OCI-LY7 (cell line): ENCODE results near the gene ADAMTS8.

Source experiments
- CTCF ChIP-seq: fragments of 200-600 bp; sonication (generic); conservative IDR thresholded peaks from 2 replicates; pipeline ENCODE4 v1.5.1; 2014; ENCODE audit warnings: mild to moderate bottlenecking, antibody characterized with exemption, low read length, moderate library complexity, mixed read lengths
- EZH2phosphoT487 ChIP-seq: fragments of 200-600 bp; sonication (generic); IDR thresholded peaks from 2 replicates; pipeline ENCODE4 v1.6.1; 2018; ENCODE audit warnings: low read depth, borderline replicate concordance, mild to moderate bottlenecking, mixed run types, antibody characterized with exemption, low read length, moderate library complexity, mixed read lengths

DNA sequence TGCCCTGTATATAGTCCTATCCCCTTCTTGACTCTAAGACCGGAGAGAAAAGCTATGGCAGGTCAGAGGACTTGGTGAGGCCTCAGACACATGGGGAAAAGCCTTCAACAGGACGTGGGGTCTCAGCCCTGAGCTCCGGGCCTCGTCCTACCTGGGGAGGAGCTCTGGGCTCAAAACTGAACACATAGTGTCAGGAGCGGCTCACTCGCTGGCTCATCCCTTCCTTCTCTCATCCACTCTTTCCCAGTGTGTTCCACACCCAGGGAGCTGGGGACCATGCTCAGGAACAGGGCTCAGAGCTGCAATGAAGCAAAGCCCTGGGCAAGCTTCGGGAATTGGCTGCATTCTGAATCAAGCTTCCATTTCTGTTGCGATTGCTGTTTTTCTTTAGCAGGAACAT lies 34.5 kb upstream of the ADAMTS8 start:
- TF ChIP-seq CTCF (no peak), EZH2phosphoT487 (no peak)
